ENCODE results near the gene EIF3C. TPM values are rescaled to one million over a fixed set of nuclear protein-coding genes. Genes with fewer than 3 reads are reported as not detected.
"Not testable (repeated sequence)": the region's sequence is repeated elsewhere in the genome, so short reads cannot be mapped to it uniquely, and the experiment has no call there.

EIF3C gene
- total RNA-seq, 2 donors from 2014 or later = 186 to 373 TPM

GRCh38 chr16:28722852-28723650 is 11.8 kb downstream of the EIF3C start:
- H3K4me3 ChIP-seq; H3K36me3 ChIP-seq; H3K4me1 ChIP-seq (replicated peaks); intact Hi-C loops (cut with DNase I); H3K27ac ChIP-seq; H3K27me3 ChIP-seq (replicated peaks; ENCODE audit: insufficient read depth); DNase-seq (ENCODE audit: low spot score); H3K9me3 ChIP-seq: not testable (repeated sequence)
- 94% methylated on average over 12 of the region's 15 CpGs for WGBS

DNA sequence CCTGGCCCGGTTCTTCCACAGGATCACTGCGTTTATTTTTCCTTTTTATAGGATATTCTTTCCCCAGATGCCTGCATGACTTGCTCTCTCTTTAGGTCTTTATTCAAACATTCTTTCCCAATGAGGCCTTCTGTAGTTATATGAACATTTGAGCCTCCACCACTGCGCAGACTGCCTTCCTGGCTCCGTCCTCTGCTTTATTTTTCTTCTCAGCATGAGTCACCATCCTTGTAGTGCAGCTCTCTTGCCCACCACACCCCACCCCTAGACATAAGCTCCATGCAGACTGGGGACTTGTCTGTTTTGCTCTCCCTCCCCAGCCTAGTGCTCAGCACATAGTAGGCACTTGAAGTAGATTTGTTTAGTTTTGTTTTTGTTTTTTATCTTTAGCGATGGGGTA is 20.0 kb downstream of the EIF3C start:
- H3K4me3 ChIP-seq; H3K27me3 ChIP-seq (replicated peaks; ENCODE audit: insufficient read depth); H3K9me3 ChIP-seq; H3K27ac ChIP-seq; H3K36me3 ChIP-seq; DNase-seq (ENCODE audit: low spot score); H3K4me1 ChIP-seq (replicated peaks); intact Hi-C loops (cut with DNase I): not testable (repeated sequence)
- WGBS = no CpG with 5 or more reads among the region's 5 CpGs

DNA sequence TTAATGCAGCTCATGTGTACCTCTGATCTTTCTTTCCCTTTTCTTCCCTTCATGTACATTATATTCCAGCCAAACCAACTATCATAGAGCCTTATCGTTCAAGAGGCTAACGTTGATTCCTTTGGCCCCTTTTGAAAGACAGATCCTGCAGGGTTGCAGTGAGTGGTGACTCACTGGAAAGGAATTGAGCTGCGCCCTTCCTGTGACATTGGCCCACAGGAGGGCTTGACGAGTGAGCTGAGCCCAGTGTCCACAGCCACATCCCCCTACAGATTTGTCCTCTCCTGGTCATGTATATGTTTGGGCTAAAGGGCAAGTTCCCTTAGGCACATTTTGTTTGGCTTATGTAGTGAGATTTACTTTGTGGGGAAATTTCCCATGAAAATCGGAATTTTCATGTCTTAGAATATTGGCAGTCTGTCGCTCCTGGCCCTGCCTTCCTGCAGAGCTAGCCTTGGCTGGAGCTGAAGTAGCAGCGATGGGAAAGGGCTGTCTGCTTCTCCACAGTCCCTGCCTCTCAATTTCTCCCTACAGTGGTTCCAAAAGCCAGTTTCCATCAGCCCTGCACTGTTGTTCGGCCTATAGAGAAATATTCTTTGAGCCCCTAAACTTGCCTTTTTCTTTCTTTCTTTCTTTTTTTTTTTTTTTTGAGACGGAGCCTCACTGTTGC is 21.3 kb downstream of the EIF3C start:
- no CpG with 5 or more reads among the region's 9 CpGs for WGBS
- intact Hi-C loops (cut with DNase I); DNase-seq (ENCODE audit: low spot score); H3K9me3 ChIP-seq; H3K4me3 ChIP-seq; H3K27ac ChIP-seq; H3K36me3 ChIP-seq; H3K4me1 ChIP-seq (replicated peaks); H3K27me3 ChIP-seq (replicated peaks; ENCODE audit: insufficient read depth): not testable (repeated sequence)

DNA sequence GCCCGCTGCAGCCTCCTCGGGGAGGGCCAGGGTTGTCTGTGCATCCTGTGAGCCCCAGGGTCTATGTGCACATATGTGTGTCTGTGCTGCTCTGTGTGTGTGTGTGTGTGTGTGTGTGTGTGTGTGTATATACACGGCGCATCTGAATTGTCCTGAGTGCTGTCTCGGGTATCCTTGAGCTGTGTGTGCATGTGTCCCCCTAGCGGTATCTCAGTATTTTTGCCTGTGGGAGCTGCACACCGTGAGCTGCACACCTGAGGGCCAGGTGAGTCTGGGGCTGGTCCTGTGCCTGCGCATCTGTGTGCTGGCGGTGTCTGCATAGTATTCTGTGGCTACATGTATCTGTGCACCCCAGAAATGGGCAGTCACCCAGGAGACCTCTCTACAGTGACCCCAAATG is 28.5 kb downstream of the EIF3C start:
- H3K27ac ChIP-seq; H3K4me1 ChIP-seq (replicated peaks); H3K4me3 ChIP-seq; H3K9me3 ChIP-seq; DNase-seq (ENCODE audit: low spot score); H3K27me3 ChIP-seq (replicated peaks; ENCODE audit: insufficient read depth); intact Hi-C loops (cut with DNase I); H3K36me3 ChIP-seq: not testable (repeated sequence)
- WGBS = no CpG with 5 or more reads among the region's 9 CpGs

GRCh38 chr16:28740631-28741030 is 29.4 kb downstream of the EIF3C start:
- H3K4me1 ChIP-seq (replicated peaks); intact Hi-C loops (cut with DNase I); H3K4me3 ChIP-seq; DNase-seq (ENCODE audit: low spot score); H3K27ac ChIP-seq; H3K27me3 ChIP-seq (replicated peaks; ENCODE audit: insufficient read depth); H3K9me3 ChIP-seq; H3K36me3 ChIP-seq: not testable (repeated sequence)
- WGBS = 0% methylated on average over 2 of the region's 27 CpGs

GRCh38 chr16:28741295-28741694 is 30.0 kb downstream of the EIF3C start:
- H3K4me1 ChIP-seq (replicated peaks); H3K4me3 ChIP-seq; H3K27me3 ChIP-seq (replicated peaks; ENCODE audit: insufficient read depth); DNase-seq (ENCODE audit: low spot score); intact Hi-C loops (cut with DNase I); H3K9me3 ChIP-seq; H3K27ac ChIP-seq; H3K36me3 ChIP-seq: not testable (repeated sequence)
- WGBS = 55% methylated on average over 3 of the region's 9 CpGs

GRCh38 chr16:28746618-28747350 is 35.5 kb downstream of the EIF3C start:
- DNase-seq (ENCODE audit: low spot score); H3K27ac ChIP-seq; H3K4me1 ChIP-seq (replicated peaks); H3K4me3 ChIP-seq; intact Hi-C loops (cut with DNase I); H3K27me3 ChIP-seq (replicated peaks; ENCODE audit: insufficient read depth); H3K9me3 ChIP-seq; H3K36me3 ChIP-seq: not testable (repeated sequence)
- WGBS = 46% methylated on average over 16 of the region's 62 CpGs

DNA sequence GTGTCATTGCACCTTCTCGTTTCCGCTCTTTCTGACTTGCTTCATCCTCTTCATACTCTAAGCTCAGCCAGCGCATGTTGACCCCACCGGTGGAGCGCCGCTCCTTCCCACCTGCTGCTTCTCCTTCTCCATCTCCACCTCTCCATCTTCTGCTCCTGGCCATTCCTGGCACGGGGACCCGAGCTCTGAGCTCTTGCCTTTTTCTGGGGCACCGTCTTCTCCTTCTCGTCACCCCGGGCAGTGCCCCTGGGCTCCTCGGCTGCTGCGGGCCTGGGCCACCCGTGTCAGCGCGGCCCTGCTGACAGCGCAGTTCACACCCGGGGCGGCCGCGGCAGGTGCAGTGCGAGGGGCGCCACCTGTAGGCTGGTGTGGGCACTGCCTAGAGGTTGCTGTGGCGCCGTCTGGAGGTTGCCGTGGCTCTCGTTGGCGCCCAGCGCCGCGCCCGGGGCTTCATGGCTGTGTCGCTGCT is 38.8 kb downstream of the EIF3C start:
- H3K36me3 ChIP-seq; DNase-seq (ENCODE audit: low spot score); intact Hi-C loops (cut with DNase I); H3K4me1 ChIP-seq (replicated peaks); H3K4me3 ChIP-seq; H3K9me3 ChIP-seq; H3K27ac ChIP-seq; H3K27me3 ChIP-seq (replicated peaks; ENCODE audit: insufficient read depth): not testable (repeated sequence)
- WGBS = 18% methylated on average over 16 of the region's 33 CpGs

DNA sequence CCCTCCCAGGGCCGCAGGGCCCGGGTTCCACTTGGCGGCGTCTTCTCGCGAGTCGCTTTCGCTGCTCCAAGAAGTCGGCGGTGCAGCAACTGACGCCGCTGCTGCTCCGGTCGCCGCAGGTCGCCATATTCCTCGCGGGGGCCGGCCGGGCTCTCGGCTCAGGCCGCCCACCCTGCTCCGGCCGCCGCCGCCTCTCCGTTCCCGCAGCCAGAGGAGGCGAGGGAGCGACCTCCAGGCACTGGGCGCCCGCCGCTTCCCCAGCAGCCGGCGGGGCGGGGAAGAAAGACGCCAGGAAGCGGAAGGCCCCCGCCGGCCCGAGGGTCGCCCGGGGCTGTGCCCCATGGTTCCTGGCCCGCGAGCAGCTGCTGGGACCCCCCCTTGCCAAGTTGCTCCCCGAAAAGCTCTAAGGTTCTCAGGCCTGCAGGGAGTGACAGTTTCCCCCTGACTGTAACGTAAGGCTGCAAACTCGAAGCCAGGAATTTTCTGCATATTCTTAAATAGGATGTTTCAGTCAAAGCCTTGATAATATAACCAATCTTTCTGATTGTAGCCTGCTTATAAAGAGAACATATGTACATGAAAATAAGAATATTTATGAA is 39.3 kb downstream of the EIF3C start:
- H3K36me3 ChIP-seq; H3K27me3 ChIP-seq (replicated peaks; ENCODE audit: insufficient read depth); H3K4me1 ChIP-seq (replicated peaks); H3K9me3 ChIP-seq; intact Hi-C loops (cut with DNase I); H3K4me3 ChIP-seq; H3K27ac ChIP-seq; DNase-seq (ENCODE audit: low spot score): not testable (repeated sequence)
- no CpG with 5 or more reads among the region's 48 CpGs for WGBS

DNA sequence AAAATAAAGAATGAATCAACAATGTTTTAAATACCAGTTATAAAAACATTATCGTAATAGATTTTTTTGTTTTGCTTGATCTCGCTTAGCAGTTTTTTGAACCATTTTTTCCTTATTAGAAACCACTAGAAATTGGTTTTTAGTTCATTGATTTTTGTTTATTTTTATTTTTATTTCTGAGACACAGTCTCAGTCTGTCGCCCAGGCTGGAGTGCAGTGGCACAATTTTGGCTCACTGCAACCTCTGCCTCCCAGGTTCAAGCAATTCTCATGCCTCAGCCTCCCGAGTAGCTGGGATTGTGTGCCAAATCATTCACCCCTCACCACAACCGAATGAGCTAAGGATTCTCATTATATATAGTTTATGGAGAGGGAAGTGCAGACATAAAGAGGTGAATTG is 40.2 kb downstream of the EIF3C start, which contains the start of gene NPIPB9:
Gene NPIPB9, plus strand, starts transcription at position 301 of the 400 bp plus-strand sequence.
- no CpG with 5 or more reads among the region's 5 CpGs for WGBS
- H3K4me1 ChIP-seq (replicated peaks); H3K9me3 ChIP-seq; H3K27ac ChIP-seq; intact Hi-C loops (cut with DNase I); DNase-seq (ENCODE audit: low spot score); H3K4me3 ChIP-seq; H3K36me3 ChIP-seq; H3K27me3 ChIP-seq (replicated peaks; ENCODE audit: insufficient read depth): not testable (repeated sequence)

GRCh38 chr16:28781697-28782096 is 70.4 kb downstream of the EIF3C start:
- WGBS = no CpG with 5 or more reads among the region's 6 CpGs
- H3K9me3 ChIP-seq; H3K27ac ChIP-seq; DNase-seq (ENCODE audit: low spot score); H3K4me3 ChIP-seq; H3K4me1 ChIP-seq (replicated peaks); H3K36me3 ChIP-seq; intact Hi-C loops (cut with DNase I); H3K27me3 ChIP-seq (replicated peaks; ENCODE audit: insufficient read depth): not testable (repeated sequence)

GRCh38 chr16:28782357-28782756 is 71.1 kb downstream of the EIF3C start:
- H3K27ac ChIP-seq; H3K36me3 ChIP-seq; H3K4me3 ChIP-seq; H3K9me3 ChIP-seq; H3K27me3 ChIP-seq (replicated peaks; ENCODE audit: insufficient read depth); intact Hi-C loops (cut with DNase I); DNase-seq (ENCODE audit: low spot score); H3K4me1 ChIP-seq (replicated peaks): not testable (repeated sequence)
- whole genome bisulfite sequencing = no CpG with 5 or more reads among the region's 4 CpGs
